Measurements from ENCODE around the gene RGS2.

RGS2 gene

GRCh38 chr1:192812420-192813209 is 3.8 kb downstream of the RGS2 start:
- no peak for TF ChIP-seq CTCF (IDR thresholded peaks at IDR 0.05; ENCODE audit: low read depth, low read length, missing control alignments)
- no peak overlapping the region for H3K4me3 ChIP-seq (ENCODE audit: low read depth, low read length)
- in situ Hi-C loops (cut with HindIII; ENCODE audit: low sequenced_read_pairs): loop anchor here (10.0 kb wide), 1 partner anchor 202 kb away; no protein-coding TSS in a partner anchor
- no peak for DNase-seq (ENCODE audit: low read depth)

- no peak for DNase-seq (ENCODE audit: low read depth)
- TF ChIP-seq CTCF (IDR thresholded peaks at IDR 0.05; ENCODE audit: low read depth, low read length, missing control alignments): no peak
- in situ Hi-C loops (cut with HindIII; ENCODE audit: low sequenced_read_pairs): loop anchor here (10.0 kb wide), 1 partner anchor 200 kb away; no protein-coding TSS in a partner anchor
- no peak overlapping the region for H3K4me3 ChIP-seq (ENCODE audit: low read depth, low read length)
Measured at GRCh38 chr1:192814805-192815204, 6.0 kb downstream of the RGS2 start.

GRCh38 chr1:192817246-192817645 is 8.4 kb downstream of the RGS2 start:
- in situ Hi-C loops (cut with HindIII; ENCODE audit: low sequenced_read_pairs): loop anchor here (10.0 kb wide), 1 partner anchor 198 kb away; no protein-coding TSS in a partner anchor
- DNase-seq (ENCODE audit: low read depth): no peak
- no peak for TF ChIP-seq CTCF (IDR thresholded peaks at IDR 0.05; ENCODE audit: low read depth, low read length, missing control alignments)

DNA sequence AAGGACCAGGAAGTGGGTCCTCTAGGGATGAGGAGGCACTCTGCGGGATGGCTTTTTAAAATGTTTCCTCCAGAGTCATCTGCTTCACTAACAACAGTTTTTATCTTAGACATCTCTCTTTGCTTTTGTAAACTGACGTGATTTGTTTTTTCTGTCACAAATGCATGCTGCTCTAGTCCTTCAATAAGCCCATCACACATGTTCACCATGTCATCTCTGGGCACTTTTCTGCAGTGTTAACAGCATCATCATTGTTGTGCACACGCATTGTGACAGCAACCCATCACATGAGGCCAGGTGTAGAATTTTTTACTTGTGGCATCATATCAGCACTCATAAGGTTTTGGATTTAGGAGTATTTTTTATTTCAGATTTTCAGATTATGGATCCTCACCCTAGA is 12.5 kb downstream of the RGS2 start:
- no peak for TF ChIP-seq CTCF (IDR thresholded peaks at IDR 0.05; ENCODE audit: low read depth, low read length, missing control alignments)
- in situ Hi-C loops (cut with HindIII; ENCODE audit: low sequenced_read_pairs): no loop called here

More at GRCh38 chr1:192817246-192817645, 8.4 kb downstream of the RGS2 start:
- H3K4me3 ChIP-seq (ENCODE audit: low read depth, low read length): no peak overlapping the region

GRCh38 chr1:192824511-192824910 is 15.7 kb downstream of the RGS2 start:
- H3K4me3 ChIP-seq (ENCODE audit: low read depth, low read length): no peak overlapping the region
- DNase-seq (ENCODE audit: low read depth): no peak
- in situ Hi-C loops (cut with HindIII; ENCODE audit: low sequenced_read_pairs): no loop called here
- no peak for TF ChIP-seq CTCF (IDR thresholded peaks at IDR 0.05; ENCODE audit: low read depth, low read length, missing control alignments)

More for the DNA sequence above, 12.5 kb downstream of the RGS2 start:
- H3K4me3 ChIP-seq (ENCODE audit: low read depth, low read length): no peak overlapping the region
- no peak for DNase-seq (ENCODE audit: low read depth)

DNA sequence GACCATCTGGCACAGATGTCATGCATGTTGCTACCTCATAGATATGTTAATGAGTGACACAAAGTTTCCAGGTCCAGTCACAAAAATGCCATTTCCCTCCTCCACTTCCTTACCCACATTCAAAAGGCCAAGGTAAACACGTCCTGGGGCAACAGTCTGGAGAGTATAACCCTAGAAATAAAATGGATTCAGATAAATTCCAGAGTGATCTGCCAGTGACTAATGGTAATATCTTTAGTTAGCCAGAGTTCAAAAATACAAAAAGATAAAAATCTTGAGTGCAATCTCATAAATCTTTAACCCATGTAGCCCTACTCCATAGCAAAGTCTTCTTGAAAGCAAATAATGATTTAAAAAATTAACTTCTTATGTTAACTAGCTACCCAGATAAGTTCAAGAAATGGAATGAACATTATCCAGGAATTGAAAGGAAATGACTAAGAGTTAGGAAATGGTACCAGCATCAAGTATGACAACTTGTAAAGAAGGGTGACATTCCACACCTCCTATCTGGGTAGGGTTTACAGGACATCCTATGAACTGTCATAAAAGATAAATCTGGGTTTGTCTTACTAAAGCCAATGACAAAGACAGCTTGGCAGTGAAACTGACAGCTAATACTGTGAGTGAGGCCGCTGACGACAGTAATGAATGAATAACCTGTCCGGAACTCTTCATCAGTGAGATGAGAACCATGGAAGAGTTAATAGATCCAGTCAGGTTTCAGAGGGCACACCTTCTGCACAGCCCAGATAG is 18.1 kb downstream of the RGS2 start:
- in situ Hi-C loops (cut with HindIII; ENCODE audit: low sequenced_read_pairs): no loop called here
- no peak for DNase-seq (ENCODE audit: low read depth)

More for the DNA sequence above, 18.1 kb downstream of the RGS2 start:
- no peak for TF ChIP-seq CTCF (IDR thresholded peaks at IDR 0.05; ENCODE audit: low read depth, low read length, missing control alignments)
- no peak overlapping the region for H3K4me3 ChIP-seq (ENCODE audit: low read depth, low read length)

Data from astrocyte of the cerebellum (primary cell).